ENCODE measurements around the gene LARP6.

Gene LARP6

GRCh38 chr15:70794596-70795310, 59.2 kb downstream of the LARP6 start:
- Histone ChIP-seq H3K9ac (ENCODE audit: low read depth, low read length, poor library complexity, severe bottlenecking) (no peak overlapping the region), H3K4me2 (ENCODE audit: low read depth, low read length, poor library complexity, severe bottlenecking) (no peak overlapping the region), H3K27me3 (ENCODE audit: insufficient read depth, low read length, poor library complexity, severe bottlenecking) (no peaks in the 10 kb centered on the region), H3K4me3 (ENCODE audit: low read length, poor library complexity, severe bottlenecking) (no peak overlapping the region), H3K4me1 (ENCODE audit: insufficient read depth, low read length, poor library complexity, severe bottlenecking) (no peaks in the 10 kb centered on the region), H3K9me2 (replicated peaks; ENCODE audit: low read depth, low read length) (no peaks in the 10 kb centered on the region), H3K36me3 (ENCODE audit: insufficient read depth, low read length) (no peaks in the 10 kb centered on the region), H2AFZ (ENCODE audit: low read length) (no peak overlapping the region), H3F3A (ENCODE audit: low read depth) (no peaks in the 10 kb centered on the region), H3K9me3 (ENCODE audit: insufficient read depth, low read depth, low read length) (no peaks in the 10 kb centered on the region), H4K20me1 (ENCODE audit: insufficient read depth, low read length, poor library complexity, severe bottlenecking) (no peaks in the 10 kb centered on the region), H3K79me2 (ENCODE audit: insufficient read depth, low read length) (no peaks in the 10 kb centered on the region)
- TF ChIP-seq CTCF (conservative IDR thresholded peaks at IDR 0.05; ENCODE audit: low read length) (no peak), EZH2phosphoT487 (IDR thresholded peaks at IDR 0.05; ENCODE audit: borderline replicate concordance) (no peak)

- Histone ChIP-seq H3K4me3 (ENCODE audit: low read length, poor library complexity, severe bottlenecking) (no peak overlapping the region), H2AFZ (ENCODE audit: low read length) (no peak overlapping the region), H3K27me3 (ENCODE audit: insufficient read depth, low read length, poor library complexity, severe bottlenecking) (no peaks in the 10 kb centered on the region), H3F3A (ENCODE audit: low read depth) (no peaks in the 10 kb centered on the region), H3K4me2 (ENCODE audit: low read depth, low read length, poor library complexity, severe bottlenecking) (no peak overlapping the region), H3K9ac (ENCODE audit: low read depth, low read length, poor library complexity, severe bottlenecking) (no peak overlapping the region), H3K9me2 (replicated peaks; ENCODE audit: low read depth, low read length) (no peaks in the 10 kb centered on the region), H3K79me2 (ENCODE audit: insufficient read depth, low read length) (no peaks in the 10 kb centered on the region), H3K4me1 (ENCODE audit: insufficient read depth, low read length, poor library complexity, severe bottlenecking) (no peaks in the 10 kb centered on the region), H3K36me3 (ENCODE audit: insufficient read depth, low read length) (no peaks in the 10 kb centered on the region), H4K20me1 (ENCODE audit: insufficient read depth, low read length, poor library complexity, severe bottlenecking) (no peaks in the 10 kb centered on the region), H3K9me3 (ENCODE audit: insufficient read depth, low read depth, low read length) (no peaks in the 10 kb centered on the region)
- TF ChIP-seq EZH2phosphoT487 (IDR thresholded peaks at IDR 0.05; ENCODE audit: borderline replicate concordance) (no peak), CTCF (conservative IDR thresholded peaks at IDR 0.05; ENCODE audit: low read length) (no peak)
These were observed 60.3 kb downstream of the LARP6 start for GRCh38 chr15:70793694-70794093.

GRCh38 chr15:70792171-70792573, 61.8 kb downstream of the LARP6 start:
- no peaks in the 10 kb centered on the region for H3K27me3 ChIP-seq (ENCODE audit: insufficient read depth, low read length, poor library complexity, severe bottlenecking)
- H3F3A ChIP-seq (ENCODE audit: low read depth) = no peaks in the 10 kb centered on the region
- TF ChIP-seq CTCF (conservative IDR thresholded peaks at IDR 0.05; ENCODE audit: low read length) (no peak), EZH2phosphoT487 (IDR thresholded peaks at IDR 0.05; ENCODE audit: borderline replicate concordance) (no peak)
- H2AFZ ChIP-seq (ENCODE audit: low read length) = no peak overlapping the region
- H4K20me1 ChIP-seq (ENCODE audit: insufficient read depth, low read length, poor library complexity, severe bottlenecking) = no peaks in the 10 kb centered on the region
- H3K9me2 ChIP-seq (replicated peaks; ENCODE audit: low read depth, low read length) = no peaks in the 10 kb centered on the region
- H3K79me2 ChIP-seq (ENCODE audit: insufficient read depth, low read length) = no peaks in the 10 kb centered on the region
- no peaks in the 10 kb centered on the region for H3K4me1 ChIP-seq (ENCODE audit: insufficient read depth, low read length, poor library complexity, severe bottlenecking)
- no peaks in the 10 kb centered on the region for H3K9me3 ChIP-seq (ENCODE audit: insufficient read depth, low read depth, low read length)
- H3K9ac ChIP-seq (ENCODE audit: low read depth, low read length, poor library complexity, severe bottlenecking) = no peak overlapping the region
- H3K4me3 ChIP-seq (ENCODE audit: low read length, poor library complexity, severe bottlenecking) = no peak overlapping the region
- H3K4me2 ChIP-seq (ENCODE audit: low read depth, low read length, poor library complexity, severe bottlenecking) = no peak overlapping the region
- no peaks in the 10 kb centered on the region for H3K36me3 ChIP-seq (ENCODE audit: insufficient read depth, low read length)

All from Loucy (cell line).